HepG2 (cell line): ENCODE measurements around the gene ITPR1. TPM values are rescaled to one million over a fixed set of nuclear protein-coding genes. Genes with fewer than 3 reads are reported as not detected.

ENCODE experiments used
- ATAC-seq: fragments of 200-7000 bp; cut with Tn5 transposase; 3 replicates; pipeline ENCODE4 v1.9.1; 2020; ENCODE audit warnings: mild to moderate bottlenecking, moderate library complexity
- BruUV-seq: library from RNA; stranded (reverse); fragments of 400-500 nt; replicated peaks from 2 replicates; lab custom pipeline; 2021; lab: Mats Ljungman, UMichigan
- CTCF ChIA-PET: fragments of 300-600 bp; formaldehyde crosslinking; extraction: SDS; loops from one replicate; lab custom pipeline; 2021; ENCODE audit warnings: low total read pairs, inconsistent platforms, low intra/inter-chr PET ratio; lab: Yijun Ruan, JAX
- POLR2A ChIA-PET: fragments of 350-600 bp; sonication (Branson Sonifier 250); formaldehyde crosslinking; loops from one replicate; lab custom pipeline; 2020; ENCODE audit warnings: antibody characterized with exemption, inconsistent platforms; lab: Yijun Ruan, JAX
- DNase-seq: peaks from one replicate; pipeline ENCODE4 v3.0.0-alpha.2; 2015; ENCODE audit warnings: low spot score
- FAIRE-seq: peaks from 3 replicates; lab custom pipeline; 2011; peaks lifted over from hg19 to GRCh38; lab: Jason Lieb, UNC
- H2AFZ ChIP-seq: one replicate; pipeline ENCODE4 v1.6.1; 2011; ENCODE audit warnings: low read length, inconsistent platforms
- H3K27ac ChIP-seq: fragments of 300-600 bp; 3 replicates; pipeline ENCODE4 v1.8.0; 2011; ENCODE audit warnings: mixed run types, mild to moderate bottlenecking, mixed read lengths, low read length, inconsistent platforms; ENCODE audit not compliant: insufficient read depth; ENCODE audit errors: extremely low read length
- H3K27me3 ChIP-seq, 2 experiments: fragments of 200-600 bp in 1 of 2; 2 replicates in 1 of 2; 3 replicates in 1 of 2; pipeline versions ENCODE4 v1.6.0 to v1.8.0; 2011; ENCODE audit warnings: low read length in 2 of 2, mild to moderate bottlenecking in 2 of 2, moderate library complexity in 2 of 2, inconsistent platforms in 1 of 2; ENCODE audit not compliant: insufficient read depth in 2 of 2, control insufficient read depth in 1 of 2
- H3K36me3 ChIP-seq, 2 experiments: fragments of 200-600 bp in 1 of 2; replicated peaks in 1 of 2; 2 replicates in 1 of 2; 3 replicates in 1 of 2; pipeline versions ENCODE4 v1.5.1 to v1.8.0; 2011; ENCODE audit warnings: low read length in 2 of 2, inconsistent platforms in 1 of 2; ENCODE audit not compliant: insufficient read depth in 2 of 2, control insufficient read depth in 1 of 2
- H3K4me1 ChIP-seq: 2 replicates; pipeline ENCODE4 v1.5.1; 2012; ENCODE audit warnings: low read length, inconsistent platforms; ENCODE audit not compliant: insufficient read depth
- H3K4me2 ChIP-seq: 2 replicates; pipeline ENCODE4 v1.6.0; 2011; ENCODE audit warnings: low read depth, low read length, inconsistent platforms
- H3K4me3 ChIP-seq, 3 experiments: fragments of 200-600 bp in 1 of 3; sonication (generic), shearing (Covaris generic) in 1 of 3; replicated peaks in 1 of 3; 2 replicates each; pipeline ENCODE4 v1.5.1; 2011 to 2016; ENCODE audit warnings: low read length in 3 of 3, inconsistent platforms in 2 of 3, low read depth in 2 of 3, mild to moderate bottlenecking in 2 of 3, control low read depth in 1 of 3, mixed read lengths in 1 of 3; ENCODE audit not compliant: insufficient read depth in 1 of 3
- H3K79me2 ChIP-seq: one replicate; pipeline ENCODE4 v1.6.1; 2011; ENCODE audit warnings: low read length, inconsistent platforms; ENCODE audit not compliant: insufficient read depth
- H3K9ac ChIP-seq: 2 replicates; pipeline ENCODE4 v1.6.0; 2011; ENCODE audit warnings: mild to moderate bottlenecking, low read depth, low read length, inconsistent platforms; ENCODE audit not compliant: insufficient read depth
- H3K9me3 ChIP-seq: 2 replicates; pipeline ENCODE4 v1.5.1; 2012; ENCODE audit warnings: mild to moderate bottlenecking, low read length
- H4K20me1 ChIP-seq: 2 replicates; pipeline ENCODE4 v1.6.0; 2011; ENCODE audit warnings: inconsistent platforms, mild to moderate bottlenecking, low read length, moderate library complexity; ENCODE audit not compliant: insufficient read depth
- ATRX ChIP-seq: sonication (generic); formaldehyde crosslinking; IDR thresholded peaks from 2 replicates; pipeline ENCODE4 v1.4.0; 2020; ENCODE audit warnings: missing genetic modification reagents, borderline replicate concordance
- KLF16 ChIP-seq, 2 experiments: sonication (generic) in 1 of 2; formaldehyde crosslinking in 1 of 2; IDR thresholded peaks; 2 replicates each; pipeline versions ENCODE4 v1.6.1 to v1.8.0; 2016 to 2023; ENCODE audit warnings: missing genetic modification reagents in 2 of 2, missing compliant biosample characterization in 1 of 2
- MIER2 ChIP-seq: IDR thresholded peaks from 2 replicates; pipeline ENCODE4 v1.6.1; 2016; ENCODE audit warnings: missing biosample characterization, missing genetic modification reagents
- MTA1 ChIP-seq: sonication (generic); formaldehyde crosslinking; IDR thresholded peaks from 2 replicates; pipeline ENCODE4 v1.4.0; 2020; ENCODE audit warnings: missing genetic modification reagents, mild to moderate bottlenecking, borderline replicate concordance
- NR2F2 ChIP-seq: IDR thresholded peaks from 2 replicates; pipeline ENCODE4 v1.6.1; 2012; ENCODE audit warnings: low read depth, inconsistent platforms, borderline replicate concordance
- RNF219 ChIP-seq: sonication (generic); formaldehyde crosslinking; IDR thresholded peaks from 2 replicates; pipeline ENCODE4 v1.5.0; 2020; ENCODE audit warnings: mild to moderate bottlenecking, missing genetic modification reagents
- SCMH1 ChIP-seq: sonication (generic); formaldehyde crosslinking; IDR thresholded peaks from 2 replicates; pipeline ENCODE4 v1.9.0; 2021; ENCODE audit warnings: missing genetic modification reagents, mild to moderate bottlenecking, borderline replicate concordance
- SETDB1 ChIP-seq: sonication (generic); formaldehyde crosslinking; IDR thresholded peaks from 2 replicates; pipeline ENCODE4 v1.5.1; 2020; ENCODE audit warnings: missing genetic modification reagents, mild to moderate bottlenecking, borderline replicate concordance
- YY1 ChIP-seq: IDR thresholded peaks from 2 replicates; pipeline ENCODE4 v1.6.1; 2011; ENCODE audit warnings: low read length, low read depth, moderate library complexity, mild to moderate bottlenecking; ENCODE audit not compliant: insufficient read depth, insufficient replicate concordance
- ZMAT5 ChIP-seq: sonication (generic); formaldehyde crosslinking; IDR thresholded peaks from 2 replicates; pipeline ENCODE4 v1.5.0; 2020; ENCODE audit warnings: mild to moderate bottlenecking, low read depth, missing genetic modification reagents, borderline replicate concordance
- ZNF414 ChIP-seq: sonication (generic); formaldehyde crosslinking; IDR thresholded peaks from 2 replicates; pipeline ENCODE4 v1.5.0; 2020; ENCODE audit warnings: missing genetic modification reagents
- ZNF780A ChIP-seq: sonication (generic); formaldehyde crosslinking; IDR thresholded peaks from 2 replicates; pipeline ENCODE4 v1.8.0; 2022; ENCODE audit warnings: mild to moderate bottlenecking, missing genetic modification reagents, moderate library complexity
- ZSCAN30 ChIP-seq: sonication (generic); formaldehyde crosslinking; IDR thresholded peaks from 2 replicates; pipeline ENCODE4 v1.5.0; 2020; ENCODE audit warnings: mild to moderate bottlenecking, missing genetic modification reagents
- WGBS: methylation state at CpG from one replicate; pipeline ENCODE4 v1.1.6; 2017; ENCODE audit warnings: low lambda C conversion rate; 5-methylcytosine and 5-hydroxymethylcytosine counted together
- in situ Hi-C: cut with HindIII; loops from 2 replicates; pipeline ENCODE4 v1.10.0; 2017; ENCODE audit warnings: low pct_unique_long_range_greater_than_20kb; ENCODE audit not compliant: extremely low pct_ligation_motif_present
- intact Hi-C: fragments of 100-400 bp; cut with micrococcal nuclease; formaldehyde crosslinking; loops from one replicate; pipeline ENCODE4 v1.10.0; 2022; ENCODE audit not compliant: unreplicated experiment
- polyA plus RNA-seq, 8 experiments: library from polyadenylated mRNA; depleted of rRNA in 3 of 8; stranded (reverse) in 7 of 8; unstranded in 1 of 8; fragments of >200 nt; fragmentation: Illumina TruSeq in 4 of 8; extraction: Trizol in 4 of 8; gene quantifications; 2 replicates each; pipeline versions ENCODE4 v1.2.1 to v1.2.3, GENCODE V29; 2011 to 2016; ENCODE audit warnings: low read depth in 4 of 8, missing spikeins in 1 of 8, mixed read lengths in 1 of 8; ENCODE audit not compliant: insufficient read depth in 1 of 8
- total RNA-seq, 5 experiments: library from RNA; depleted of rRNA; stranded (reverse); fragments of >200 nt; fragmentation: Illumina TruSeq; extraction: Trizol; gene quantifications; 2 replicates each; pipeline ENCODE4 v1.2.3, GENCODE V29; 2016; ENCODE audit warnings: low read depth in 1 of 5
- TF ChIP-seq, protein P1 (sequence below): sonication (generic); formaldehyde crosslinking; IDR thresholded peaks from 2 replicates; pipeline ENCODE4 v1.5.0; 2020; ENCODE audit warnings: mild to moderate bottlenecking, missing genetic modification reagents, borderline replicate concordance
- TF ChIP-seq, protein P2 (sequence below): sonication (generic); formaldehyde crosslinking; IDR thresholded peaks from 2 replicates; pipeline ENCODE4 v1.5.0; 2020; ENCODE audit warnings: missing genetic modification reagents
- TF ChIP-seq, protein P3 (sequence below): IDR thresholded peaks from 2 replicates; pipeline ENCODE4 v1.6.1; 2016; ENCODE audit warnings: missing genetic modification reagents, missing compliant biosample characterization

The ITPR1 gene
- total and polyA plus RNA-seq, 2 of the 13 experiments (the other 11 are each of a cell fraction or from before 2014, with no cell fraction given) = 10.0 to 11.4 TPM

GRCh38 chr3:4726549-4726948, 233.4 kb downstream of the ITPR1 start:
- Histone ChIP-seq H4K20me1 (no peaks in the 10 kb centered on the region), H3K27me3 (no peaks in the 10 kb centered on the region), H3K9me3 (no peaks in the 10 kb centered on the region), H3K4me3 (no peak overlapping the region), H3K4me1 (peaks cover 30% of the 10 kb centered on the region), H3K27ac (no peak overlapping the region), H3K9ac (no peak overlapping the region), H3K36me3 (peaks cover 0 to 1% of the 10 kb centered on the region in 2 experiments; a peak in 2 of 5 replicates), H2AFZ (no peak overlapping the region), H3K4me2 (no peak overlapping the region), H3K79me2 (no peaks in the 10 kb centered on the region)
- ATAC-seq = no peak
- 90% methylated on average over 5 of the region's 5 CpGs for WGBS
- no peak for TF ChIP-seq NR2F2
- TF ChIP-seq ZNF414 (CRISPR knock-in tag) = no peak
- no peak for TF ChIP-seq ZMAT5 (CRISPR knock-in tag)
- TF ChIP-seq ATRX = no peak
- TF ChIP-seq, protein P1, sequence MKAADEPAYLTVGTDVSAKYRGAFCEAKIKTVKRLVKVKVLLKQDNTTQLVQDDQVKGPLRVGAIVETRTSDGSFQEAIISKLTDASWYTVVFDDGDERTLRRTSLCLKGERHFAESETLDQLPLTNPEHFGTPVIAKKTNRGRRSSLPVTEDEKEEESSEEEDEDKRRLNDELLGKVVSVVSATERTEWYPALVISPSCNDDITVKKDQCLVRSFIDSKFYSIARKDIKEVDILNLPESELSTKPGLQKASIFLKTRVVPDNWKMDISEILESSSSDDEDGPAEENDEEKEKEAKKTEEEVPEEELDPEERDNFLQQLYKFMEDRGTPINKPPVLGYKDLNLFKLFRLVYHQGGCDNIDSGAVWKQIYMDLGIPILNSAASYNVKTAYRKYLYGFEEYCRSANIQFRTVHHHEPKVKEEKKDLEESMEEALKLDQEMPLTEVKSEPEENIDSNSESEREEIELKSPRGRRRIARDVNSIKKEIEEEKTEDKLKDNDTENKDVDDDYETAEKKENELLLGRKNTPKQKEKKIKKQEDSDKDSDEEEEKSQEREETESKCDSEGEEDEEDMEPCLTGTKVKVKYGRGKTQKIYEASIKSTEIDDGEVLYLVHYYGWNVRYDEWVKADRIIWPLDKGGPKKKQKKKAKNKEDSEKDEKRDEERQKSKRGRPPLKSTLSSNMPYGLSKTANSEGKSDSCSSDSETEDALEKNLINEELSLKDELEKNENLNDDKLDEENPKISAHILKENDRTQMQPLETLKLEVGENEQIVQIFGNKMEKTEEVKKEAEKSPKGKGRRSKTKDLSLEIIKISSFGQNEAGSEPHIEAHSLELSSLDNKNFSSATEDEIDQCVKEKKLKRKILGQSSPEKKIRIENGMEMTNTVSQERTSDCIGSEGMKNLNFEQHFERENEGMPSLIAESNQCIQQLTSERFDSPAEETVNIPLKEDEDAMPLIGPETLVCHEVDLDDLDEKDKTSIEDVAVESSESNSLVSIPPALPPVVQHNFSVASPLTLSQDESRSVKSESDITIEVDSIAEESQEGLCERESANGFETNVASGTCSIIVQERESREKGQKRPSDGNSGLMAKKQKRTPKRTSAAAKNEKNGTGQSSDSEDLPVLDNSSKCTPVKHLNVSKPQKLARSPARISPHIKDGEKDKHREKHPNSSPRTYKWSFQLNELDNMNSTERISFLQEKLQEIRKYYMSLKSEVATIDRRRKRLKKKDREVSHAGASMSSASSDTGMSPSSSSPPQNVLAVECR = no peak
- TF ChIP-seq MIER2 (CRISPR knock-in tag) = no peak
- TF ChIP-seq, protein P2, sequence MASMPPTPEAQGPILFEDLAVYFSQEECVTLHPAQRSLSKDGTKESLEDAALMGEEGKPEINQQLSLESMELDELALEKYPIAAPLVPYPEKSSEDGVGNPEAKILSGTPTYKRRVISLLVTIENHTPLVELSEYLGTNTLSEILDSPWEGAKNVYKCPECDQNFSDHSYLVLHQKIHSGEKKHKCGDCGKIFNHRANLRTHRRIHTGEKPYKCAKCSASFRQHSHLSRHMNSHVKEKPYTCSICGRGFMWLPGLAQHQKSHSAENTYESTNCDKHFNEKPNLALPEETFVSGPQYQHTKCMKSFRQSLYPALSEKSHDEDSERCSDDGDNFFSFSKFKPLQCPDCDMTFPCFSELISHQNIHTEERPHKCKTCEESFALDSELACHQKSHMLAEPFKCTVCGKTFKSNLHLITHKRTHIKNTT = no peak
- TF ChIP-seq SCMH1 = no peak
- no peak for TF ChIP-seq RNF219
- no peak for TF ChIP-seq ZSCAN30 (CRISPR knock-in tag)
- TF ChIP-seq SETDB1 (CRISPR knock-in tag) = no peak
- no peak for TF ChIP-seq ZNF780A (CRISPR knock-in tag)
- no peak for TF ChIP-seq MTA1 (CRISPR knock-in tag)
- TF ChIP-seq KLF16 (CRISPR knock-in tag; IDR thresholded peaks at IDR 0.05) = no peak
- no peak for TF ChIP-seq YY1
- TF ChIP-seq, protein P3, sequence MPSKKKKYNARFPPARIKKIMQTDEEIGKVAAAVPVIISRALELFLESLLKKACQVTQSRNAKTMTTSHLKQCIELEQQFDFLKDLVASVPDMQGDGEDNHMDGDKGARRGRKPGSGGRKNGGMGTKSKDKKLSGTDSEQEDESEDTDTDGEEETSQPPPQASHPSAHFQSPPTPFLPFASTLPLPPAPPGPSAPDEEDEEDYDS (CRISPR knock-in tag) = no peak
- no peak for DNase-seq
- FAIRE-seq = no peak
- intact Hi-C loops (no loop called here), in situ Hi-C loops (no loop called here)
- ChIA-PET CTCF (no interaction called here), POLR2A (no interaction called here)
- BruUV-seq = no TSS peak
